ENCODE data around the gene POU6F2. TPM values are rescaled to one million over a fixed set of nuclear protein-coding genes. Genes with fewer than 3 reads are reported as not detected.

The POU6F2 gene
- total RNA-seq, 4 donors from 2014 or later: 0.48 to 0.82 TPM; not detected in 2

- no peak for TF ChIP-seq POLR2AphosphoS5 (IDR thresholded peaks at IDR 0.05)
- no peak for TF ChIP-seq EP300 (IDR thresholded peaks at IDR 0.05; ENCODE audit: low read depth)
- no peak for TF ChIP-seq POLR2A (IDR thresholded peaks at IDR 0.05)
- no peak for TF ChIP-seq CTCF (IDR thresholded peaks at IDR 0.05)
- no peak overlapping the region for H3K4me3 ChIP-seq
- no peaks in the 10 kb centered on the region for H3K4me1 ChIP-seq
- WGBS, 2 donors (ENCODE audit: low coverage in 1 of 2): 64 to 68% methylated on average over 2 of the region's 2 CpGs
- H3K27me3 ChIP-seq: no peaks in the 10 kb centered on the region
- intact Hi-C loops (cut with DNase I; ENCODE audit: low total_unique reads) (no loop called here), in situ Hi-C loops (cut with MboI; ENCODE audit: low pct_ligation_motif_present in 1 of 4, low pct_unique_long_range_greater_than_20kb in 1 of 4, low sequenced_read_pairs in 3 of 4) (no loop called here)
- no peak overlapping the region for H3K27ac ChIP-seq
- H3K36me3 ChIP-seq: no peaks in the 10 kb centered on the region
- H3K9me3 ChIP-seq: no peaks in the 10 kb centered on the region
- DNase-seq: no peak
Measured at GRCh38 chr7:39332142-39332541, 354.4 kb downstream of the POU6F2 start.

GRCh38 chr7:39333701-39334100 is 356.0 kb downstream of the POU6F2 start:
- in situ Hi-C loops (cut with MboI; ENCODE audit: low pct_ligation_motif_present in 1 of 4, low pct_unique_long_range_greater_than_20kb in 1 of 4, low sequenced_read_pairs in 3 of 4) (no loop called here), intact Hi-C loops (cut with DNase I; ENCODE audit: low total_unique reads) (no loop called here)
- no peak for TF ChIP-seq CTCF (IDR thresholded peaks at IDR 0.05)
- no peak for TF ChIP-seq POLR2A (IDR thresholded peaks at IDR 0.05)
- TF ChIP-seq EP300 (IDR thresholded peaks at IDR 0.05; ENCODE audit: low read depth): no peak
- no peak for TF ChIP-seq POLR2AphosphoS5 (IDR thresholded peaks at IDR 0.05)
- H3K4me3 ChIP-seq: no peak overlapping the region
- H3K36me3 ChIP-seq: no peaks in the 10 kb centered on the region
- no peak overlapping the region for H3K27ac ChIP-seq
- no peaks in the 10 kb centered on the region for H3K9me3 ChIP-seq
- no peak for DNase-seq
- H3K27me3 ChIP-seq: no peaks in the 10 kb centered on the region
- H3K4me1 ChIP-seq: no peaks in the 10 kb centered on the region
- WGBS, 2 donors (ENCODE audit: low coverage in 1 of 2): 57 to 93% methylated on average over 1 of the region's 1 CpG

GRCh38 chr7:39336442-39336841 is 358.7 kb downstream of the POU6F2 start:
- Histone ChIP-seq H3K9me3 (no peaks in the 10 kb centered on the region), H3K4me1 (no peaks in the 10 kb centered on the region), H3K36me3 (no peaks in the 10 kb centered on the region), H3K27me3 (no peaks in the 10 kb centered on the region), H3K4me3 (no peak overlapping the region), H3K27ac (no peak overlapping the region)
- in situ Hi-C loops (cut with MboI; ENCODE audit: low pct_ligation_motif_present in 1 of 4, low pct_unique_long_range_greater_than_20kb in 1 of 4, low sequenced_read_pairs in 3 of 4) (no loop called here), intact Hi-C loops (cut with DNase I; ENCODE audit: low total_unique reads) (no loop called here)
- 41 to 44% methylated on average over 2 of the region's 2 CpGs for WGBS, 2 donors (ENCODE audit: low coverage in 1 of 2)
- DNase-seq: no peak
- TF ChIP-seq POLR2A (IDR thresholded peaks at IDR 0.05) (no peak), CTCF (IDR thresholded peaks at IDR 0.05) (no peak), EP300 (IDR thresholded peaks at IDR 0.05; ENCODE audit: low read depth) (no peak), POLR2AphosphoS5 (IDR thresholded peaks at IDR 0.05) (no peak)

GRCh38 chr7:39338716-39339115 is 361.0 kb downstream of the POU6F2 start:
- Histone ChIP-seq H3K27me3 (no peaks in the 10 kb centered on the region), H3K4me1 (no peaks in the 10 kb centered on the region), H3K4me3 (no peak overlapping the region), H3K27ac (no peak overlapping the region), H3K9me3 (no peaks in the 10 kb centered on the region), H3K36me3 (no peaks in the 10 kb centered on the region)
- intact Hi-C loops (cut with DNase I; ENCODE audit: low total_unique reads): no loop called here
- TF ChIP-seq CTCF (IDR thresholded peaks at IDR 0.05) (no peak), POLR2A (IDR thresholded peaks at IDR 0.05) (no peak), POLR2AphosphoS5 (IDR thresholded peaks at IDR 0.05) (no peak), EP300 (IDR thresholded peaks at IDR 0.05; ENCODE audit: low read depth) (no peak)
- in situ Hi-C loops (cut with MboI; ENCODE audit: low pct_ligation_motif_present in 1 of 4, low pct_unique_long_range_greater_than_20kb in 1 of 4, low sequenced_read_pairs in 3 of 4): no loop called here
- no peak for DNase-seq
- WGBS, 2 donors (ENCODE audit: low coverage in 1 of 2): 78 to 90% methylated on average over 2 of the region's 2 CpGs

Measured in transverse colon (tissue), 4 donors.